NB4 (cell line): Measurements from ENCODE around the gene DDX42.

Experiments used
- CTCF ChIP-seq: IDR thresholded peaks from one replicate; pipeline ENCODE4 v1.5.1; 2012; ENCODE audit warnings: low read depth, low read length
- POLR2A ChIP-seq: IDR thresholded peaks from 2 replicates; pipeline ENCODE4 v1.6.1; 2011; ENCODE audit warnings: mild to moderate bottlenecking; ENCODE audit not compliant: insufficient read length; ENCODE audit errors: extremely low read depth

DNA sequence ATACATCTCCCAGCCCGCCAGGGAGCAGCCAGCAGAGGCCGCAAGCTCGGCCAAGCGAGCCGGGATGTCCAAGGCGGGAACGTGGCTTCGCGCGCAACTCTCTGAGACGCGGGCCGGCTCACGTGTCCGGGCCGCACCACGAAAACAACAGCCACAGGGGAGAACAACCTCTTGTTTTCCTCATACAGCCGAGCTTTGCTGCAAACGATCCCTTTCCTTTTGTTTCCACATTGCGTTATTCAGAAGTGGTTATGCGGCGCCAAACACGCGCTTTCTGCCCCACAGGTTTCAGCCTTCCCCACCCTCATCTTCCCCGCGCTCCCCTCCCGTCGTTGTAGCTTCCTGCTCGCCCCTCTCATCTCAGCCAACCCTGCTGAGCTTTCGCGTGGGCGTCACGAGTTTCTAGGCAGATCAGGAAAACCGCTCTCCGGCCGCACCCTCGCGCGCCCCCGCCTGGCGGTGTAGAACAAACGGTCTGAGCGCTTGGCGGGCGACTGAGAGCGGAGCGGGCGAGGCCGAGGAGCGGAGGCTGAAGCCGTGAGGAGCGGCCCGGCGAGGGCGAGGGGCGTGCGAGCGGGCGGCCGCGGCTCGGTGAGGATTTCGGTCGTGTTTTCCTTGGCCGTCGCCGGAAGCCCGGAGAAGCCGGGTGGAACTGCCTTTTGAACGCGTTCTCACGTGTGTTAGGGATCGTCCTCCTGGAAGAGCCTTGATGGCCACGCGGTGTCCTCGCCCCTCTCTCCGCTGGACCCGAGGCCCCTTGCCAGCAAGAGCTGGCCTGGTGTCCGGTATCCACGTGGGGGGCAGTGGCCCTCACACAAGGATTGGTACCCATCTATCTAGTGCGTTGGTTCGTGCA lies 75.1 kb downstream of the DDX42 start:
- TF ChIP-seq POLR2A = no peak
- no peak for TF ChIP-seq CTCF
